Upper lobe of left lung (tissue), 6 donors: ENCODE results near the gene SLC26A2. TPM values are rescaled to one million over a fixed set of nuclear protein-coding genes. Genes with fewer than 3 reads are reported as not detected.

Experiments used
- ATAC-seq, 2 donors: fragments of 200-7000 bp; cut with Tn5 transposase; one replicate each; pipeline ENCODE4 v1.9.1; 2022; ENCODE audit warnings: mild to moderate bottlenecking in 2 of 2, moderate library complexity in 2 of 2; ENCODE audit not compliant: low FRiP score in 2 of 2
- DNase-seq, 2 donors: peaks; one replicate each; pipeline ENCODE4 v3.0.0-alpha.2; 2019 to 2020
- H3K27ac ChIP-seq, 4 donors: fragments of 200-600 bp; sonication (generic); one replicate each; pipeline ENCODE4 v1.5.1; 2016 to 2019
- H3K27me3 ChIP-seq, 4 donors: fragments of 200-600 bp; sonication (generic); one replicate each; pipeline ENCODE4 v1.5.1; 2017 to 2019
- H3K36me3 ChIP-seq, 4 donors: fragments of 200-600 bp; sonication (generic); one replicate each; pipeline ENCODE4 v1.5.1; 2016 to 2019
- H3K4me1 ChIP-seq, 4 donors: fragments of 200-600 bp; sonication (generic); one replicate each; pipeline ENCODE4 v1.5.1; 2018 to 2019
- H3K4me3 ChIP-seq, 4 donors: fragments of 200-600 bp; sonication (generic); one replicate each; pipeline ENCODE4 v1.5.1; 2017 to 2019; ENCODE audit warnings: mild to moderate bottlenecking in 2 of 4, moderate library complexity in 1 of 4
- H3K9me3 ChIP-seq, 4 donors: fragments of 200-600 bp; sonication (generic); one replicate each; pipeline ENCODE4 v1.5.1; 2018 to 2019
- EP300 ChIP-seq, 4 donors: sonication (generic); formaldehyde crosslinking; IDR thresholded peaks; one replicate each; pipeline ENCODE4 v1.5.1; 2017; ENCODE audit warnings: antibody characterized with exemption in 4 of 4, control low read depth in 2 of 4
- POLR2A ChIP-seq, 4 donors: fragments of 450-650 bp; IDR thresholded peaks; one replicate each; pipeline ENCODE4 v1.5.1; 2016 to 2017; ENCODE audit warnings: antibody characterized with exemption in 4 of 4, mild to moderate bottlenecking in 2 of 4
- POLR2AphosphoS5 ChIP-seq, 2 donors: sonication (generic); formaldehyde crosslinking; IDR thresholded peaks; one replicate each; pipeline ENCODE4 v1.5.1; 2017; ENCODE audit warnings: antibody characterized with exemption in 2 of 2
- WGBS, 2 donors: methylation state at CpG; one replicate each; pipeline ENCODE4 v1.1.5; 2017 to 2018; 5-methylcytosine and 5-hydroxymethylcytosine counted together
- total RNA-seq, 6 donors: library from RNA; depleted of rRNA in 4 of 6; stranded (reverse); fragments of >200 nt in 4 of 6; gene quantifications; one replicate each; pipeline versions ENCODE4 v1.1.0 to v1.2.1, GENCODE V29; 2016 to 2021
- TF ChIP-seq, protein P1 (sequence below), 6 experiments: fragments of 450-650 bp in 4 of 6; fragments of 200-600 bp in 2 of 6; sonication (generic) in 2 of 6; IDR thresholded peaks; one replicate each; pipeline ENCODE4 v1.5.1; 2016 to 2019; ENCODE audit warnings: antibody characterized with exemption in 6 of 6
- donor health status: DM: no; HTN: no; CAD: no; lungs with moderate emphysema.
- donor health status: DM: no; HTN: yes; CAD: no; lungs with severe emphysema.

Gene SLC26A2
- total RNA-seq, 6 donors from 2014 or later, result 7.3 to 21.6 (median 16.8) TPM

DNA sequence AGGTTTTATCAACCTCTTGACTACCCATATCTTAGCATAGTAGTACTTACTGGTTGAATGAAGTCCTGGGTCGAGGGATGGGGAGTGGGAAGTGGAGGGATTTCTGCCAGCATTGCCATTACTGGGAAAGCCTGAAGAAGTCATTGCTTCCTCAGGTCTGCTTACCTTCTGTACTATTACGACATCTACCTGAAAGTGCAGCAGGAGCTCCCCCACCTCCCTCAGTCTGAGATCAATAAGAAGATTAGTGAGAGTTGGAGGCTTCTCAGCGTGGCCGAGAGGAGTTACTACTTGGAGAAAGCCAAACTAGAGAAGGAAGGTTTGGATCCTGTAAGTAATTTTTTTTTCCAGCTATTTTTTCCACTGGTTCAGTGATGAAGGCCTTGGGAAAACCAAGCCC lies 45.8 kb downstream of the SLC26A2 start:
- DNase-seq (no peak), ATAC-seq (no peak)
- H3K9me3 ChIP-seq, result no peaks in the 10 kb centered on the region
- H3K27me3 ChIP-seq, result no peaks in the 10 kb centered on the region
- no peak for TF ChIP-seq POLR2A (IDR thresholded peaks at IDR 0.05)
- TF ChIP-seq, protein P1, sequence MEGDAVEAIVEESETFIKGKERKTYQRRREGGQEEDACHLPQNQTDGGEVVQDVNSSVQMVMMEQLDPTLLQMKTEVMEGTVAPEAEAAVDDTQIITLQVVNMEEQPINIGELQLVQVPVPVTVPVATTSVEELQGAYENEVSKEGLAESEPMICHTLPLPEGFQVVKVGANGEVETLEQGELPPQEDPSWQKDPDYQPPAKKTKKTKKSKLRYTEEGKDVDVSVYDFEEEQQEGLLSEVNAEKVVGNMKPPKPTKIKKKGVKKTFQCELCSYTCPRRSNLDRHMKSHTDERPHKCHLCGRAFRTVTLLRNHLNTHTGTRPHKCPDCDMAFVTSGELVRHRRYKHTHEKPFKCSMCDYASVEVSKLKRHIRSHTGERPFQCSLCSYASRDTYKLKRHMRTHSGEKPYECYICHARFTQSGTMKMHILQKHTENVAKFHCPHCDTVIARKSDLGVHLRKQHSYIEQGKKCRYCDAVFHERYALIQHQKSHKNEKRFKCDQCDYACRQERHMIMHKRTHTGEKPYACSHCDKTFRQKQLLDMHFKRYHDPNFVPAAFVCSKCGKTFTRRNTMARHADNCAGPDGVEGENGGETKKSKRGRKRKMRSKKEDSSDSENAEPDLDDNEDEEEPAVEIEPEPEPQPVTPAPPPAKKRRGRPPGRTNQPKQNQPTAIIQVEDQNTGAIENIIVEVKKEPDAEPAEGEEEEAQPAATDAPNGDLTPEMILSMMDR (IDR thresholded peaks at IDR 0.05), result no peak
- TF ChIP-seq POLR2AphosphoS5 (IDR thresholded peaks at IDR 0.05), result no peak
- no peak for TF ChIP-seq EP300 (IDR thresholded peaks at IDR 0.05)
- H3K36me3 ChIP-seq, result peaks cover 11 to 65% (median 31%) of the 10 kb centered on the region in 4 donors
- peaks cover 17 to 26% (median 24%) of the 10 kb centered on the region in 4 donors for H3K4me1 ChIP-seq
- no peak overlapping the region for H3K27ac ChIP-seq
- no peak overlapping the region for H3K4me3 ChIP-seq
- 89 to 98% methylated on average over 4 of the region's 4 CpGs for WGBS, 2 donors

DNA sequence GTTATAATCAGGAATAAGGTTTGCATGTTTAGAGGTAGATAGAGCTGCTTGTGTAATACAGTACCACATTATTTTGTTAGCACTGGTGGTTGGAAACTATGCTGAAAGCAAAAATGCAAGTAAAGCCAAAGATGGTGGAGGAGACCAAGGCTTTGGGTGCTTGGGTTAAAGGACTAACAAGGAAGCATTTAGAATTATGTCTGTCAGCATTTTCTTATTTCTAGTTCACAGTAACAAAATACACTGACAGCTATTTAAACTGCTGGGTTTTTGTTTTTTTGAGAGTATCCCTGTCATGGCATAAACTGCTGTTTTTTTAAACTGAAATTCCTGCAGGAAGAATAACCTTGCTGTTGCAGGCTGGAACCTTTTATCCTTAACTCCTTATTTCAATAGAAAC lies 46.5 kb downstream of the SLC26A2 start:
- no peak for TF ChIP-seq EP300 (IDR thresholded peaks at IDR 0.05)
- no peak for TF ChIP-seq POLR2A (IDR thresholded peaks at IDR 0.05)
- TF ChIP-seq POLR2AphosphoS5 (IDR thresholded peaks at IDR 0.05), result no peak
- TF ChIP-seq, protein P1 (IDR thresholded peaks at IDR 0.05), result no peak

DNA sequence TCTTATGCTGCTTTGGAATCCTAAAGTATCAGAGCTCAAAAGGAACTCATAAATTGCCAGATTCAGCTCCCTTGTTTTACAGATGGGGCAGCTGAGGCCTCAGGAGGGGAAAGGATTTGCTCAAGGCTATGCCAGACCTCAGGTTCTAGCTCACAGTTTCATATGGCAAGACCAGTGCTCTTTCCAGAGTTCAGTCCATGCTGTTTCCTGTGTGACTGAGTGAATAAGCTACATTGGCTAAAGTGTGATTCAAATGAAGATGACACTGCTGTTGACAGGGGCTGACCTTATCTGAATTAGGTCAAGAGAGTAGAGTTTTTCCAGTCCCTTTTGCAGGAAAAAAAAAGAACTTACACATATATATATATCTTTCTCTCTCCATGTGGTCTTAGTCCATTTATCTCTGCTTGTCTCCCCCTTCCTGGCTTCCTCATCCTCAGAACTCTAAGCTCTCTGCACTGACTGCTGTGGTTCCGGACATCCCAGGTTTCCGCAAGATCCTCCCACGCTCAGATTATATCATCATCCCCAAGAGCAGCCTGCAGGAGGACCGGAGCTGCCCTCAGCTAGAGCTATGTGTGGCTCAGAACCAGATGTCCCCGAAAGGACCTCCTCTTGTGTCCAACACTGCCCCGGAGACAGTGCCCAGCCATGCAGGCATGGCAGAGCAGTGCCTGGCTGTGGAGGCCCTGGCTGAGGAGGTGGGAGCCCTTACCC lies 49.3 kb downstream of the SLC26A2 start:
- peak in 1 of 2 donors; percentile 18 for DNase-seq
- Histone ChIP-seq H3K27me3 (no peaks in the 10 kb centered on the region), H3K9me3 (no peaks in the 10 kb centered on the region), H3K4me3 (no peak overlapping the region), H3K4me1 (peaks cover 0 to 4% (median 2%) of the 10 kb centered on the region in 4 donors), H3K36me3 (peaks cover 31 to 99% (median 61%) of the 10 kb centered on the region in 4 donors), H3K27ac (peak overlapping the region in 3 of 4 donors; percentile 7 to 43 (median 14))
- WGBS, 2 donors, result 66 to 93% methylated on average over 4 to 6 of the region's 6 CpGs
- no peak for TF ChIP-seq POLR2AphosphoS5 (IDR thresholded peaks at IDR 0.05)
- TF ChIP-seq, protein P1 (IDR thresholded peaks at IDR 0.05), result no peak
- no peak for TF ChIP-seq EP300 (IDR thresholded peaks at IDR 0.05)
- TF ChIP-seq POLR2A (IDR thresholded peaks at IDR 0.05), result no peak
- no peak for ATAC-seq

More for the DNA sequence above, 46.5 kb downstream of the SLC26A2 start:
- ATAC-seq (no peak), DNase-seq (no peak)
- Histone ChIP-seq H3K4me1 (peaks cover 12 to 23% (median 17%) of the 10 kb centered on the region in 4 donors), H3K27me3 (no peaks in the 10 kb centered on the region), H3K9me3 (no peaks in the 10 kb centered on the region), H3K4me3 (no peak overlapping the region), H3K27ac (no peak overlapping the region), H3K36me3 (peaks cover 14 to 73% (median 37%) of the 10 kb centered on the region in 4 donors)

DNA sequence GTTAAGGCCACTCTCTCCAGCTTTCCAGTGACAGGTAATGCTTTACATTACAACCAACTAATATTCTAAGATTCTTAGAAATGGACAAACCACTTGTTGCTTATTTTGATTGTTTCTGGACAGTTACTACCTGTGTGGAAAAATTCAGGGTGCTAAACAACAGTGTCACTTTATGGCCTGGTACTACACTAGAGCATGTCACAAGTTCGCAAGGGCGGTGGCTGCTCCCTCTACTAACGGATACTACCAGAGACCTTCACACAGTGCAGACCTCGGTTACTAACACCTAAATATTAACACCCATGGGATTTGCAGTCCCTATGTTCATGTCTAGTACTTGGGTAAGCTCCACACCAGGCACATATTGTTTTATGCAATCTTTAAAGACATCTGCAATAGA lies 53.4 kb downstream of the SLC26A2 start:
- H3K9me3 ChIP-seq, result peaks cover 0 to 5% (median 0%) of the 10 kb centered on the region in 4 donors
- DNase-seq (no peak), ATAC-seq (no peak)
- TF ChIP-seq EP300 (IDR thresholded peaks at IDR 0.05) (no peak), POLR2A (IDR thresholded peaks at IDR 0.05) (no peak), POLR2AphosphoS5 (IDR thresholded peaks at IDR 0.05) (no peak)
- TF ChIP-seq, protein P1 (IDR thresholded peaks at IDR 0.05), result no peak
- WGBS, 2 donors, result 89 to 92% methylated on average over 4 of the region's 4 CpGs
- peaks cover 45 to 97% (median 72%) of the 10 kb centered on the region in 4 donors for H3K36me3 ChIP-seq
- H3K4me3 ChIP-seq, result no peak overlapping the region
- H3K4me1 ChIP-seq, result peaks cover 0 to 4% (median 0%) of the 10 kb centered on the region in 4 donors
- no peak overlapping the region for H3K27ac ChIP-seq
- no peaks in the 10 kb centered on the region for H3K27me3 ChIP-seq
